Smooth muscle cell (in vitro differentiated cells): ENCODE data around the gene CASTOR1. TPM values are rescaled to one million over a fixed set of nuclear protein-coding genes. Genes with fewer than 3 reads are reported as not detected.

Experiments
- DNase-seq: peaks from one replicate; lab custom pipeline; 2025; ENCODE audit not compliant: unreplicated experiment; lab: John Stamatoyannopoulos, UW
- H2AFZ ChIP-seq: fragments of 200-600 bp; sonication (generic); 2 replicates; pipeline ENCODE4 v1.6.0; 2016; ENCODE audit warnings: antibody characterized with exemption, low read depth, mild to moderate bottlenecking
- H3F3A ChIP-seq: fragments of 200-600 bp; sonication (generic); 2 replicates; pipeline ENCODE4 v1.6.0; 2017; ENCODE audit warnings: antibody characterized with exemption, low read depth
- H3K27ac ChIP-seq: fragments of 200-600 bp; sonication (generic); 2 replicates; pipeline ENCODE4 v1.5.1; 2016; ENCODE audit warnings: low read depth, mild to moderate bottlenecking
- H3K27me3 ChIP-seq: fragments of 200-600 bp; sonication (generic); 2 replicates; pipeline ENCODE4 v1.6.1; 2016; ENCODE audit warnings: low read depth, mild to moderate bottlenecking
- H3K36me3 ChIP-seq: fragments of 200-600 bp; sonication (generic); 2 replicates; pipeline ENCODE4 v1.5.1; 2016; ENCODE audit warnings: low read depth
- H3K4me1 ChIP-seq: fragments of 200-600 bp; sonication (generic); 2 replicates; pipeline ENCODE4 v1.5.1; 2016; ENCODE audit warnings: low read depth
- H3K4me2 ChIP-seq: fragments of 200-600 bp; sonication (generic); 2 replicates; pipeline ENCODE4 v1.6.0; 2016; ENCODE audit warnings: mild to moderate bottlenecking
- H3K4me3 ChIP-seq: fragments of 200-600 bp; sonication (generic); 2 replicates; pipeline ENCODE4 v1.5.1; 2016; ENCODE audit warnings: mild to moderate bottlenecking
- H3K79me2 ChIP-seq: fragments of 200-600 bp; sonication (generic); 2 replicates; pipeline ENCODE4 v1.6.0; 2016; ENCODE audit warnings: low read depth, mild to moderate bottlenecking
- H3K9ac ChIP-seq: fragments of 200-600 bp; sonication (generic); 2 replicates; pipeline ENCODE4 v1.6.0; 2016; ENCODE audit warnings: low read depth
- H3K9me3 ChIP-seq: fragments of 200-600 bp; sonication (generic); replicated peaks from 2 replicates; pipeline ENCODE4 v1.5.1; 2016; ENCODE audit warnings: low read depth
- H4K20me1 ChIP-seq: fragments of 200-600 bp; sonication (generic); 2 replicates; pipeline ENCODE4 v1.6.0; 2016; ENCODE audit warnings: low read depth
- WGBS: methylation state at CpG from one replicate; pipeline ENCODE4 v1.1.7; 2016; ENCODE audit warnings: low lambda C conversion rate; 5-methylcytosine and 5-hydroxymethylcytosine counted together
- polyA plus RNA-seq: library from polyadenylated mRNA; unstranded; fragments of >200 nt; fragmentation: Nextera tagmentation; extraction: Ambion mirVana; gene quantifications from 2 replicates; pipeline ENCODE4 v1.2.1, GENCODE V29; 2016
- total RNA-seq: library from RNA; depleted of rRNA; stranded (reverse); fragments of >200 nt; gene quantifications from 2 replicates; pipeline ENCODE4 v1.2.3, GENCODE V29; 2014
- TF ChIP-seq, protein P1 (sequence below): fragments of 200-600 bp; sonication (generic); IDR thresholded peaks from 2 replicates; pipeline ENCODE4 v1.5.1; 2017; ENCODE audit warnings: borderline replicate concordance, mild to moderate bottlenecking, antibody characterized with exemption; ENCODE audit not compliant: insufficient read depth, poor library complexity, severe bottlenecking

Gene CASTOR1
- total and polyA plus RNA-seq, 2 experiments from 2014 or later, result 9.8 to 21.8 TPM

DNA sequence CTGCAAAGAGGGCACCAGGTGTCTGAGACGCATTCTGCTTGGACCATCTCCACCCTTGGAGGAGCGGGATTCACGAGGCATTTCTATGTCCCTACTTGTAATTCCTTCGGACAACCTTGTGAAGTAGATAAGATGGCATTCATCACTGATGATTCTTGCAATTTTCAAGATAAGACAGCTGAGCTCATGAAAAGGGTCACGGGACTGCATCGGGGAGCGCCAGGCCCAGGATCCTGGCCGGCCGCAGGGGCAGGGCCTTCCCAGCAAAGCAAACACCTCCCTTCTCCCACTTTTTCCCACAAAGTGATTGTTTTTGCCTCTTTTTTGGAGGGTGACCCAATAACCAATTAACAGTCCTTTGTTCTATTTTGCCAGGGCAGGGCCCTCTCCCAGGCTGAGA, 51.2 kb downstream of the CASTOR1 start:
- Histone ChIP-seq H4K20me1 (no peaks in the 10 kb centered on the region), H3K4me3 (no peak overlapping the region), H3K27me3 (no peaks in the 10 kb centered on the region), H3K36me3 (no peaks in the 10 kb centered on the region), H3K9me3 (no peaks in the 10 kb centered on the region), H3K4me1 (peaks cover 28% of the 10 kb centered on the region), H3K4me2 (peak overlapping the region; percentile 15), H3K9ac (peak overlapping the region; percentile 40), H2AFZ (no peak overlapping the region), H3K27ac (peak overlapping the region; percentile 94), H3F3A (peaks cover 38% of the 10 kb centered on the region), H3K79me2 (peaks cover 7% of the 10 kb centered on the region)
- TF ChIP-seq, protein P1, sequence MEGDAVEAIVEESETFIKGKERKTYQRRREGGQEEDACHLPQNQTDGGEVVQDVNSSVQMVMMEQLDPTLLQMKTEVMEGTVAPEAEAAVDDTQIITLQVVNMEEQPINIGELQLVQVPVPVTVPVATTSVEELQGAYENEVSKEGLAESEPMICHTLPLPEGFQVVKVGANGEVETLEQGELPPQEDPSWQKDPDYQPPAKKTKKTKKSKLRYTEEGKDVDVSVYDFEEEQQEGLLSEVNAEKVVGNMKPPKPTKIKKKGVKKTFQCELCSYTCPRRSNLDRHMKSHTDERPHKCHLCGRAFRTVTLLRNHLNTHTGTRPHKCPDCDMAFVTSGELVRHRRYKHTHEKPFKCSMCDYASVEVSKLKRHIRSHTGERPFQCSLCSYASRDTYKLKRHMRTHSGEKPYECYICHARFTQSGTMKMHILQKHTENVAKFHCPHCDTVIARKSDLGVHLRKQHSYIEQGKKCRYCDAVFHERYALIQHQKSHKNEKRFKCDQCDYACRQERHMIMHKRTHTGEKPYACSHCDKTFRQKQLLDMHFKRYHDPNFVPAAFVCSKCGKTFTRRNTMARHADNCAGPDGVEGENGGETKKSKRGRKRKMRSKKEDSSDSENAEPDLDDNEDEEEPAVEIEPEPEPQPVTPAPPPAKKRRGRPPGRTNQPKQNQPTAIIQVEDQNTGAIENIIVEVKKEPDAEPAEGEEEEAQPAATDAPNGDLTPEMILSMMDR, result no peak
- no peak for DNase-seq
- 68% methylated on average over 9 of the region's 9 CpGs for WGBS

GRCh38 chr22:30236875-30237274, 52.4 kb downstream of the CASTOR1 start:
- no peaks in the 10 kb centered on the region for H3K9me3 ChIP-seq
- peaks cover 32% of the 10 kb centered on the region for H3F3A ChIP-seq
- no peak overlapping the region for H2AFZ ChIP-seq
- no peak for DNase-seq
- peak overlapping the region; percentile 60 for H3K4me2 ChIP-seq
- peak overlapping the region; percentile 94 for H3K27ac ChIP-seq
- H3K4me3 ChIP-seq, result no peak overlapping the region
- H3K27me3 ChIP-seq, result no peaks in the 10 kb centered on the region
- no peaks in the 10 kb centered on the region for H3K79me2 ChIP-seq
- WGBS, result 97% methylated on average over 5 of the region's 5 CpGs
- H3K4me1 ChIP-seq, result peaks cover 28% of the 10 kb centered on the region
- H3K9ac ChIP-seq, result no peak overlapping the region
- H3K36me3 ChIP-seq, result no peaks in the 10 kb centered on the region
- H4K20me1 ChIP-seq, result no peaks in the 10 kb centered on the region
- TF ChIP-seq, protein P1, result no peak

- DNase-seq, result no peak
- peak overlapping the region; percentile 94 for H3K27ac ChIP-seq
- no peaks in the 10 kb centered on the region for H3K79me2 ChIP-seq
- no peaks in the 10 kb centered on the region for H3K36me3 ChIP-seq
- no peaks in the 10 kb centered on the region for H4K20me1 ChIP-seq
- peaks cover 26% of the 10 kb centered on the region for H3F3A ChIP-seq
- TF ChIP-seq, protein P1, result no peak
- peak overlapping the region; percentile 60 for H3K4me2 ChIP-seq
- no peak overlapping the region for H2AFZ ChIP-seq
- peak overlapping the region; percentile 79 for H3K9ac ChIP-seq
- no peak overlapping the region for H3K4me3 ChIP-seq
- H3K9me3 ChIP-seq, result no peaks in the 10 kb centered on the region
- WGBS, result 3% methylated on average over 10 of the region's 10 CpGs
- peaks cover 28% of the 10 kb centered on the region for H3K4me1 ChIP-seq
- no peaks in the 10 kb centered on the region for H3K27me3 ChIP-seq
Observed at GRCh38 chr22:30235687-30236170, 53.6 kb downstream of the CASTOR1 start.

Other genes with a start within 250 kb of the CASTOR1 start
- 1.4 TPM in 1 of 2 replicates, not detected in the other for gene HORMAD2, start 209.0 kb downstream of the CASTOR1 start, total RNA-seq
- not detected in 2 replicates for gene HORMAD2, start 209.0 kb downstream of the CASTOR1 start, polyA plus RNA-seq
- gene LIF, start 42.7 kb downstream of the CASTOR1 start, total RNA-seq, result 29.9 and 40.6 TPM in 2 replicates
- 28.9 and 31.2 TPM in 2 replicates for gene LIF, start 42.7 kb downstream of the CASTOR1 start, polyA plus RNA-seq
- 0.27 and 1.5 TPM in 2 replicates for gene OSM, start 22.7 kb downstream of the CASTOR1 start, total RNA-seq
- 0.14 and 1.0 TPM in 2 replicates for gene OSM, start 22.7 kb downstream of the CASTOR1 start, polyA plus RNA-seq
- 16.8 and 23.0 TPM in 2 replicates for gene TBC1D10A, start 37.4 kb upstream of the CASTOR1 start, total RNA-seq
- gene TBC1D10A, start 37.4 kb upstream of the CASTOR1 start, polyA plus RNA-seq, result 51.1 and 57.6 TPM in 2 replicates
- 46.0 and 55.0 TPM in 2 replicates for gene SF3A1, start 67.4 kb upstream of the CASTOR1 start, total RNA-seq
- gene SF3A1, start 67.4 kb upstream of the CASTOR1 start, polyA plus RNA-seq, result 86.7 and 86.9 TPM in 2 replicates
- gene CCDC157, start 67.5 kb upstream of the CASTOR1 start, total RNA-seq, result 1.5 and 4.8 TPM in 2 replicates
- gene CCDC157, start 67.5 kb upstream of the CASTOR1 start, polyA plus RNA-seq, result 2.5 and 6.0 TPM in 2 replicates
- 11.6 and 21.2 TPM in 2 replicates for gene RNF215, start 97.9 kb upstream of the CASTOR1 start, total RNA-seq
- gene RNF215, start 97.9 kb upstream of the CASTOR1 start, polyA plus RNA-seq, result 3.4 and 5.9 TPM in 2 replicates
- gene SEC14L2, start 107.5 kb upstream of the CASTOR1 start, total RNA-seq, result 7.9 and 15.1 TPM in 2 replicates
- gene SEC14L2, start 107.5 kb upstream of the CASTOR1 start, polyA plus RNA-seq, result 8.0 and 8.2 TPM in 2 replicates
- gene MTFP1, start 136.3 kb upstream of the CASTOR1 start, total RNA-seq, result 14.3 and 14.4 TPM in 2 replicates
- 30.9 and 31.3 TPM in 2 replicates for gene MTFP1, start 136.3 kb upstream of the CASTOR1 start, polyA plus RNA-seq
- not detected in 2 replicates for gene SEC14L3, start 182.5 kb upstream of the CASTOR1 start, total RNA-seq
- 0.09 TPM in 1 of 2 replicates, not detected in the other for gene SEC14L3, start 182.5 kb upstream of the CASTOR1 start, polyA plus RNA-seq
- gene SEC14L4, start 216.2 kb upstream of the CASTOR1 start, total RNA-seq, result not detected in 2 replicates
- not detected in 2 replicates for gene SEC14L4, start 216.2 kb upstream of the CASTOR1 start, polyA plus RNA-seq